ENCODE results near the gene ST6GAL1. TPM values are rescaled to one million over a fixed set of nuclear protein-coding genes. Genes with fewer than 3 reads are reported as not detected.

The ST6GAL1 gene
- polyA plus RNA-seq, 3 donors = 19.0 to 24.4 (median 20.5) TPM

DNA sequence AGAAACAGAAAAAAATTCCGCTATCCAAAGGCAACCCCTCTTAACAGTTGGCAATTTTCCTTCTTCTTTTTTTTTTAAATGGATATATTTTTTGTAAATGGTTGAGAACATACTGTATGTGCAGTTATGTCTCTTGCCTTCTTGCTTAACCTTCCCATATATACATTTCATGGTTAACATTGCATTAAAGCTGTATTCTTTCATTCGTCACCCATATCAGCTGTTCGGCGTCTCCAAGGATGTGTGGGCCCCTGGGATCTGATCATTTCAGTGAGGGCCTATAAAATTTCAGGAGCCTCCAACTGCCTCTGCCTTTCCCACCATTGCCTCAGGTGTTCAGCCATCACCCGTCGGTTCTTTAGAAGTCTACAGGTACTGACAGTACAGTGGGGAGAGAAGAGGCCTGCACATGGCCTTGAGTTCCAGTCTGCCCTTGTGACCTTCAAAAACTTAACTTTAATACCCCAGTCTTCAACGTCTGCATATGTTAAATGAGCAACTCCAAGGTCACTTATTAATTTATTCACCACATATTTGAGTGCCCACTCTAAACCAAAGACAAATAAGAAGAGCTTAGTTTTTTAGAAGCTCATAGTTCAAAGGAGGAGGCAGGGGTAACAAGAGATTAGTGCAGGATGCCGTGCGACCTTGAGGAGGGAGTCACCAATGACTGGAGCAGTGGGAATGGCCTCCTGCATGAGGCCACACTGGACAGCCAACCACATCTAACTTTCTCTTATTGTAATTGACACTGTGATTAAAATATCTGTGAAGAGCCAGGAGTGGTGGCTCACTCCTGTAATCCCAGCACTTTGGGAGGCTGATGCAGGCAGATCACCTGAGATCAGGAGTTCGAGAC is 6.9 kb downstream of the ST6GAL1 start:
- WGBS (ENCODE audit: insufficient coverage) = 96% methylated on average over 5 of the region's 10 CpGs
- Mint-ChIP-seq H3K4me1 (peaks cover 29% of the 10 kb centered on the region), H3K27me3 (ENCODE audit: low read depth in 3 of 3) (no peaks in the 10 kb centered on the region), H3K4me3 (no peak overlapping the region), H3K27ac (peak overlapping the region in 4 of 7 donors; percentile 5 to 62 (median 26)), H3K9me3 (no peaks in the 10 kb centered on the region), H3K36me3 (peaks cover 33 to 35% of the 10 kb centered on the region in 2 donors)
- Histone ChIP-seq H3K9ac (ENCODE audit: insufficient read depth, low read length, poor library complexity, severe bottlenecking) (no peak overlapping the region), H3K4me3 (replicated peaks in 1 of 3; ENCODE audit: low read depth in 2 of 3, low read length in 3 of 3) (no peak overlapping the region), H3K27ac (ENCODE audit: low read depth in 1 of 2, low read length in 2 of 2) (no peak overlapping the region), H3K79me2 (ENCODE audit: insufficient read depth, low read length) (peaks cover 83% of the 10 kb centered on the region), H3K9me3 (replicated peaks in 1 of 2; ENCODE audit: control insufficient read depth in 1 of 2, insufficient read depth in 1 of 2, low read length in 2 of 2) (no peaks in the 10 kb centered on the region), H3K4me1 (ENCODE audit: control insufficient read depth in 1 of 2, insufficient read depth in 2 of 2, low read length in 2 of 2) (peaks cover 21 to 22% of the 10 kb centered on the region in 2 donors), H4K20me1 (ENCODE audit: insufficient read depth, low read length) (peaks cover 80% of the 10 kb centered on the region), H3K36me3 (replicated peaks in 1 of 2; ENCODE audit: control insufficient read depth in 1 of 2, insufficient read depth in 2 of 2, low read length in 2 of 2) (peaks cover 2 to 6% of the 10 kb centered on the region in 2 donors), H3K4me2 (replicated peaks; ENCODE audit: extremely low read depth, low read length, poor library complexity, severe bottlenecking) (no peak overlapping the region), H3K27me3 (ENCODE audit: control insufficient read depth in 2 of 2, insufficient read depth in 2 of 2, low read length in 2 of 2) (no peaks in the 10 kb centered on the region), H2AFZ (ENCODE audit: insufficient read depth, low read depth, low read length, poor library complexity, severe bottlenecking) (no peak overlapping the region)
- TF ChIP-seq CTCF (IDR thresholded peaks at IDR 0.05) = no peak
- DNase-seq = no peak
- intact Hi-C loops (cut with micrococcal nuclease) = no loop called here

GRCh38 chr3:186938716-186939115 is 8.4 kb downstream of the ST6GAL1 start:
- Histone ChIP-seq H3K9ac (ENCODE audit: insufficient read depth, low read length, poor library complexity, severe bottlenecking) (no peak overlapping the region), H3K79me2 (ENCODE audit: insufficient read depth, low read length) (peaks cover 73% of the 10 kb centered on the region), H3K27ac (ENCODE audit: low read depth in 1 of 2, low read length in 2 of 2) (no peak overlapping the region), H2AFZ (ENCODE audit: insufficient read depth, low read depth, low read length, poor library complexity, severe bottlenecking) (no peak overlapping the region), H3K36me3 (replicated peaks in 1 of 2; ENCODE audit: control insufficient read depth in 1 of 2, insufficient read depth in 2 of 2, low read length in 2 of 2) (peaks cover 10 to 18% of the 10 kb centered on the region in 2 donors), H3K9me3 (replicated peaks in 1 of 2; ENCODE audit: control insufficient read depth in 1 of 2, insufficient read depth in 1 of 2, low read length in 2 of 2) (no peaks in the 10 kb centered on the region), H3K4me1 (ENCODE audit: control insufficient read depth in 1 of 2, insufficient read depth in 2 of 2, low read length in 2 of 2) (peaks cover 7% of the 10 kb centered on the region in 2 donors), H3K4me2 (replicated peaks; ENCODE audit: extremely low read depth, low read length, poor library complexity, severe bottlenecking) (no peak overlapping the region), H4K20me1 (ENCODE audit: insufficient read depth, low read length) (peaks cover 67% of the 10 kb centered on the region), H3K27me3 (ENCODE audit: control insufficient read depth in 2 of 2, insufficient read depth in 2 of 2, low read length in 2 of 2) (no peaks in the 10 kb centered on the region), H3K4me3 (replicated peaks in 1 of 3; ENCODE audit: low read depth in 2 of 3, low read length in 3 of 3) (no peak overlapping the region)
- no peaks in the 10 kb centered on the region for H3K9me3 Mint-ChIP-seq
- peaks cover 41 to 42% of the 10 kb centered on the region in 2 donors for H3K36me3 Mint-ChIP-seq
- WGBS (ENCODE audit: insufficient coverage) = no CpG with 5 or more reads among the region's 6 CpGs
- H3K4me1 Mint-ChIP-seq = peaks cover 14% of the 10 kb centered on the region
- DNase-seq = no peak
- H3K4me3 Mint-ChIP-seq = no peak overlapping the region
- no peaks in the 10 kb centered on the region for H3K27me3 Mint-ChIP-seq (ENCODE audit: low read depth in 3 of 3)
- intact Hi-C loops (cut with micrococcal nuclease) = no loop called here
- TF ChIP-seq CTCF (IDR thresholded peaks at IDR 0.05) = no peak
- H3K27ac Mint-ChIP-seq = peak overlapping the region in 1 of 7 donors; percentile 51
